Measurements from ENCODE around the gene ZBTB20.

DNA sequence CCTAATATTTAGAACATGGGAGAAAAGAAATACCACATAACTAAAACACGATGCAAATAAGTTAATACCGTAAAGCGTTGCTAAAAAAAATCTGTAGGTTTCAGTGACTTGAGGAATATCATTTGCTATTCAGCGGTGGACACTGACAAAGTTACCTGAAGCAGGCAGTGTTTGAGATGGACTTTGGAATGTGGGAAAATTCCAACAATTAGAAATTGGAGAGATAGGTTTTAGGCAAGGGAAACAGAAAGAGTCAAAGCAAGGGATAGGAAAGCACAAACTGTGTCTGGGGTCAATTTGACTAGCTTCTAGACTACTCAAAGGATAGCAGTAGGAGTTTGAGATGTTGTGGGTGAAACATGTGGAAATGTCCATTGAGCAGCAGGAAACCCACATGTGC lies 680.3 kb downstream of the ZBTB20 start:
- TF ChIP-seq, protein P1, sequence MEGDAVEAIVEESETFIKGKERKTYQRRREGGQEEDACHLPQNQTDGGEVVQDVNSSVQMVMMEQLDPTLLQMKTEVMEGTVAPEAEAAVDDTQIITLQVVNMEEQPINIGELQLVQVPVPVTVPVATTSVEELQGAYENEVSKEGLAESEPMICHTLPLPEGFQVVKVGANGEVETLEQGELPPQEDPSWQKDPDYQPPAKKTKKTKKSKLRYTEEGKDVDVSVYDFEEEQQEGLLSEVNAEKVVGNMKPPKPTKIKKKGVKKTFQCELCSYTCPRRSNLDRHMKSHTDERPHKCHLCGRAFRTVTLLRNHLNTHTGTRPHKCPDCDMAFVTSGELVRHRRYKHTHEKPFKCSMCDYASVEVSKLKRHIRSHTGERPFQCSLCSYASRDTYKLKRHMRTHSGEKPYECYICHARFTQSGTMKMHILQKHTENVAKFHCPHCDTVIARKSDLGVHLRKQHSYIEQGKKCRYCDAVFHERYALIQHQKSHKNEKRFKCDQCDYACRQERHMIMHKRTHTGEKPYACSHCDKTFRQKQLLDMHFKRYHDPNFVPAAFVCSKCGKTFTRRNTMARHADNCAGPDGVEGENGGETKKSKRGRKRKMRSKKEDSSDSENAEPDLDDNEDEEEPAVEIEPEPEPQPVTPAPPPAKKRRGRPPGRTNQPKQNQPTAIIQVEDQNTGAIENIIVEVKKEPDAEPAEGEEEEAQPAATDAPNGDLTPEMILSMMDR (IDR thresholded peaks at IDR 0.05; ENCODE audit: low read length), result no peak
- TF ChIP-seq EZH2 (optimal IDR thresholded peaks at IDR 0.05; ENCODE audit: low read depth, low read length), result no peak

Measured in MM.1S (cell line).